IPS-18a (cell line): ENCODE results near the gene C17orf113.

Experiments
- H3K27ac ChIP-seq: one replicate; pipeline ENCODE4 v1.5.1; 2013; ENCODE audit warnings: low read length
- H3K27me3 ChIP-seq: one replicate; pipeline ENCODE4 v1.6.1; 2013; ENCODE audit warnings: mild to moderate bottlenecking, low read length; ENCODE audit not compliant: control insufficient read depth, insufficient read depth
- H3K36me3 ChIP-seq: one replicate; pipeline ENCODE4 v1.6.1; 2013; ENCODE audit warnings: low read depth, low read length; ENCODE audit not compliant: control insufficient read depth
- H3K4me1 ChIP-seq: one replicate; pipeline ENCODE4 v1.6.1; 2013; ENCODE audit warnings: low read depth, low read length; ENCODE audit not compliant: control insufficient read depth
- H3K4me3 ChIP-seq: one replicate; pipeline ENCODE4 v1.5.1; 2013; ENCODE audit warnings: low read length
- H3K9ac ChIP-seq: one replicate; pipeline ENCODE4 v1.6.1; 2013; ENCODE audit warnings: mild to moderate bottlenecking, low read length, moderate library complexity
- H3K9me3 ChIP-seq: one replicate; pipeline ENCODE4 v1.6.1; 2013; ENCODE audit warnings: low read depth, low read length; ENCODE audit not compliant: control insufficient read depth

Gene C17orf113

DNA sequence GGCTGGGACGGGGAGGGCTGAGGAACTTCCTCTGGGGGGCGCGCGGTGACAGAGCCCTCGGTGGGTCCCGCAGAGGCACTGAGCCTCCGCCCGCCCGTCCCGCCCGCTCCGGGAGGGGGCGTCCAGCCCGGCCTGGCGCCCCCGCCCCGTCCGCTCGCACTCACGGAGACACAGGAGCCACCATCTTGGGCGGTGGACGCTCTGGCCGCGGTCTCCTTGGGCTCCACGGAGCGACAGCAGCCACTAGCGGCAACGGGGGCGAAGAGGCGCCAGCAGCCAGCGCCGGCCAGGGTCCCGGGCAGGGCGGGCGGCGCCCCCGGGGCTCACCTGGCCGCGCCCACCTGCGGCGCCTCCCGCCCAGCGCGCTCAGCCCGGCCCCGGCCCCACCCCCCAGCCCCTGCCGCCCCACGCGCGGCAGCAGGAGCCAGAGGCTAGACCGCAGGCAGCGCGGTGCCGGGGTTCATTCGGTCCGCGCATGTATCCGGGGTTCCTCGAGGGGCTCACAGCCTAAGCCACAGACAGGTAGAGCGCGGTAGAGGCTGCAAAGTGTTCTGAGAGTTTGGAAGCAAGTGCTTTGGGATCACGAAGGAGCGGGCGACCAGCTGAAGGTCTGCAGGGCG is at the start of gene C17orf113:
TSS of gene C17orf113 (minus strand) at position 209 of the 620 bp plus-strand sequence. CDS start 7,225 bp downstream, outside the sequence.
- no peaks in the 10 kb centered on the region for H3K36me3 ChIP-seq
- H3K27ac ChIP-seq: no peak within 1 kb of the TSS
- peak within 1 kb of the TSS; percentile 58 for H3K4me3 ChIP-seq
- no peaks in the 10 kb centered on the region for H3K9me3 ChIP-seq
- H3K9ac ChIP-seq: no peak within 1 kb of the TSS
- peaks cover 27% of the 10 kb centered on the region for H3K27me3 ChIP-seq
- H3K4me1 ChIP-seq: peaks cover 18% of the 10 kb centered on the region

DNA sequence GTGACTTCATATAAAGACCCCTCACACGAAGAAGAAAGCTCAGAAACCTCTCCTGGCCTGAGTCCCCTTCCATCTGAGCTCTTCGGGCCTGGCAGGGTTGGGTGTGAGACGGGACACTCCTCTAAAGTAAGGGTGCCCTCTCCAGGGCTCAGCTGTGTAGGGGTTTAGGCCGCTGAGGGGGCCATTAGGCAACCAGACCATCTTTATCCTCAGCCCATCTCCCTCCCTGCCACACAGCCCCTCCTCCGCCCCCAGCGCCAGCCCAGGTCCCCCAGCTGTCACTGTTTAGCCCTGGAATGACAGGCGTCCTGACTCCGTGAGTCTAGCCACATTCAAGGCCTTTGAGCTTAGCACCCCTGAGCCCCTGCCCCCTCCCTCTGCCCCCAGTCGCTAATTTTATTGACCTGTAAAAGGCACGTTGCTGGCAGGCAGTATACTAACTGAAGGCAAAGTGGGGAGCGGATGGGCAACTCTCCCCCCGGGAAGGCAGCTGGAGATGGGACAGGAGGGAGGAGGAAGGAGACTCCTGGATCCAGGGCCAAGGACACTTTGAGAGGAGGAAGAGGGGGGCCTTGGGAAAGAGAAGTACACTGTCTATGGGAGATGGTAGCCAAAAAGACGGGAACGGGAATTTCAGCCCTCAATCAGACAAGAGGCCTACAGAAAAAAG is 48.5 kb upstream of the C17orf113 start:
- peaks cover 21% of the 10 kb centered on the region for H3K27me3 ChIP-seq
- no peak overlapping the region for H3K27ac ChIP-seq
- H3K9me3 ChIP-seq: no peaks in the 10 kb centered on the region
- H3K9ac ChIP-seq: no peak overlapping the region
- H3K36me3 ChIP-seq: no peaks in the 10 kb centered on the region
- peaks cover 14% of the 10 kb centered on the region for H3K4me1 ChIP-seq
- peak overlapping the region; percentile 30 for H3K4me3 ChIP-seq

DNA sequence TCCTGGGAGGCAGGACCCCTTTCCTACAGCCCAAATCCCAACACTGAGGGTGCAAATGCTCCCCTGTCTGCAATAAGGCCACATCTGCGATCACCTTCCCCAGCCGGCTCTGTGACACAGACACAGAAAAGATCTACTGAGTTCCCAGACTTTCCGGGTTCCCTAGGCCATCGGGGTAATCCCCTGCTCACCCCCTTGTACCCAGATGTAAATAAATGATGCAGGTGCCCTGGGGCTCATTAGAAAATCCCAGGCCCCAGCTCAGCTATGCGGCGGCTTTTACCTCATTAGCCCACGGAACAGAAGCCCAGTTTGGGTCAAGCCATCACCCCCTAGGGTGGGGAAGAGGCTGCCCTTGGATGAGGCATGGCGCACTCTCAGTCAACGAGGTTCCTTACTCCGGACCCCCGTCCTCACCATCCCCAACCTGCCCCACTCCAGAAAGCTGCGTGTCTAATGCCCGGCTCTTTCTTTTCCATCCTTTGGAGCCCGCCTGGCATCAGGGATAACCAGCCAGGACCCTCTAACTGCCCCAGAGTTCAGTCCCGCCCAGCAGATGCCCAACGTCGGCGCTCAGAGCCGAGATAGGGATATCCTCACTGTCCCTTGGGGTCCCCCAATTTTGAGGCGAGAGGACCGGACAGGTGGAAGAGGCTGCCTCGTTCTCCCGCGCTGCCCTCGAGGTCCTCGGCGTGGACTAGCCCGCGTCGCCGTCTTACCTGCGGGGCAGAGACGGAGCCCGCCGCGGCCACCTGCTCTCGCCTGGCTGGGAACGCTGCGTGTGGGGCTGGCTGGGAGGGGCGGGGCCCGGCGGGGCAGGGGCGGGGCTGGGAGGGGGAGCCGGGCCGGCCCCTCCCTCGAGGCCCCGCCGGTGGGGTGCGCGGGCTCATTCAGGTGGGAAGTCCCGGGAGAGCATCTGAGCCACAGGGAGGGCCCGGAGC is 47.6 kb upstream of the C17orf113 start, which contains the start of gene ZNF385C:
TSS of gene ZNF385C (minus strand) at position 783 of the 941 bp plus-strand sequence. CDS start 35,417 bp downstream, outside the sequence.
- Histone ChIP-seq H3K4me1 (peaks cover 14% of the 10 kb centered on the region), H3K27me3 (peaks cover 21% of the 10 kb centered on the region), H3K9me3 (no peaks in the 10 kb centered on the region), H3K9ac (no peak within 1 kb of the TSS), H3K27ac (no peak within 1 kb of the TSS), H3K4me3 (peak within 1 kb of the TSS; percentile 61), H3K36me3 (no peaks in the 10 kb centered on the region)

DNA sequence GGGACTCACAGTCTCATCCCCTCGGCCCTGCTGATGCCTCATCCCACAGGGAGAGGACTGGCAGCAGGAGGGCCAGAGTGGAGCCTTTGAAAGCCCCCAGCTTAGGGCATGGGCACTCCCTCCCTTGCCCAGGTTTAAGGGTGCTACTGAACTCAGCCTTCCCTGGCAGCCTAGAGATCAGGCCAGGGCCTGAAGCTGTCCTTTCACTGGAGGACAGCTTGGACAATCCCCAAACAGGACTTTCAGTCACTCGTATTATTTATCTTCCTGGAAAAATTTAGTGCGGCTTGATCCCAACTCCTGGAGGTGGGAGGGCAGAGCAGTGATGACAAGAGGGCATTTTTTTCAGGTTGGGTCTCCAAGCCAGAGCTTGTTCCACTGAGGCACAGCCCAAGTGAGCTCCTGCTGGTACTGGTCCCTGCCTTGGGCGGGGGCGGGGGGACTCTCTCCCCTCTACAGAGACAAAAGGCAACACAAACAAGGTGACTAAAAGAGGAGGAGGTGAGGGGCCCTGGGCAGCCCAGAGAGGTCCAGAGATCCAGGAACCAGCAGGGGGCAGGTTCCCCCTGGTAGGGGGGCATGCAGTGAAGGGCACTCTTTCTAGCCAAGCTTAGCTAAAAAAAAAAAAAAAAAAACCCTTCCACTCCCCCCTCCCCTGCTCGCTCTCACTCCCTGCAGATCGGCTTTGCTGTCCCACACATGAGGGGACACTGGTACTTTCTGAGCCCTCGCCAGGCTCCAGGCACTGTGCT is 46.1 kb upstream of the C17orf113 start:
- H3K27me3 ChIP-seq: peaks cover 21% of the 10 kb centered on the region
- peaks cover 14% of the 10 kb centered on the region for H3K4me1 ChIP-seq
- H3K9ac ChIP-seq: no peak overlapping the region
- H3K4me3 ChIP-seq: no peak overlapping the region
- H3K27ac ChIP-seq: no peak overlapping the region
- no peaks in the 10 kb centered on the region for H3K36me3 ChIP-seq
- H3K9me3 ChIP-seq: no peaks in the 10 kb centered on the region

DNA sequence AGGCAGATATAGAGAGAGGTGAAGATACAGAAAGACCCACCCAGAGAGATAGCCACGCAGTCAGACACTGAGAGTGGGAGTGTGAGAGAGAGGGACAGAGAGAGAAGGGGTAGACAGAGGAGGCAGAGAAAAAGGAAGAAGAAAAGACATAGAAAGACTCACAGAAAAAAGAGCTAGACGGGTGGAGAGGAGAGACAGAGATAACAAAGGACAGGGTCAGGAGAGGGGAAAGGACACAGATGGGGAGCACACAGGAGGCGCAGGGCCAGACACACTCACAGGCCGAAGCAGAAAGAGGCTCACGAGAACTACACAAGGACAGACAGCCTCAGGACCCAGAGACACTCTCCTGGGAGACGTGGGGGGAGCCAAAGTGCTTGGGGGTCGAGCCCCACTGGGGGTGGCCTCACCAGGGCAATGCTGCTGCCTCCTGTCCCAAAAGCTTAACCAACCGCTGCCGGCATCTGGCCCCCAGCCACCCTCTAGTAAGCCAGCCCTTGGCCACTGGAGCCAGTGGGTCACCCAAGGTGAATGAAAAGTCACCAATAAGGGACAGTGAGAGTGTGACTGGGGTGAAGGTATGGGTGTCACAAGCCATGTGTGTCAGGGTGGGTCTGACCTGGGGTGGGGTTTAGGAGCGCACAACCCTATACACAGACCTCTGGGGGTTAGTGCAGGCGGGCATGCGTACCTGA is 44.1 kb upstream of the C17orf113 start:
- Histone ChIP-seq H3K9me3 (no peaks in the 10 kb centered on the region), H3K27ac (no peak overlapping the region), H3K27me3 (peaks cover 21% of the 10 kb centered on the region), H3K36me3 (no peaks in the 10 kb centered on the region), H3K4me3 (no peak overlapping the region), H3K9ac (no peak overlapping the region), H3K4me1 (peaks cover 14% of the 10 kb centered on the region)

DNA sequence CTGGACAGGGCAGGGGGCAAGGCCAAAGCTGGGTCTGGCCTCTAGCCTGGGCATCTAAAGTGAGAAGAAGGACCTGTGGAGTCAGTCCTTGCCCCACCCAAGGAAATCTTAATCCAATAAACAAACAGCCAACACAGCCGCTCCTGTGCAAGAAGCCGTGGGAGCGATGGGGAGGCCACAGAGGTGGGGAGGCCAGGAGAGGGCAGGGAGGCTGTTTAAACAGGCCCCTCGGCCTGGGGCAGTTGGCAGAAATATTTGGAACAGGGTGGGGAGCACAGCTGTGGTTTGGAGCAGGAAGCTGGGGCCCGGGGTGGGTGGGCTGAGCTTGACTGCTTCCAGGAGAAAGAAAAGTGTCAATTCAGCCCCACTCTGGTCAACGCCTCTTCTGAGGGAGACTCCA is 42.5 kb upstream of the C17orf113 start:
- Histone ChIP-seq H3K4me1 (peaks cover 7% of the 10 kb centered on the region), H3K27ac (no peak overlapping the region), H3K4me3 (no peak overlapping the region)

DNA sequence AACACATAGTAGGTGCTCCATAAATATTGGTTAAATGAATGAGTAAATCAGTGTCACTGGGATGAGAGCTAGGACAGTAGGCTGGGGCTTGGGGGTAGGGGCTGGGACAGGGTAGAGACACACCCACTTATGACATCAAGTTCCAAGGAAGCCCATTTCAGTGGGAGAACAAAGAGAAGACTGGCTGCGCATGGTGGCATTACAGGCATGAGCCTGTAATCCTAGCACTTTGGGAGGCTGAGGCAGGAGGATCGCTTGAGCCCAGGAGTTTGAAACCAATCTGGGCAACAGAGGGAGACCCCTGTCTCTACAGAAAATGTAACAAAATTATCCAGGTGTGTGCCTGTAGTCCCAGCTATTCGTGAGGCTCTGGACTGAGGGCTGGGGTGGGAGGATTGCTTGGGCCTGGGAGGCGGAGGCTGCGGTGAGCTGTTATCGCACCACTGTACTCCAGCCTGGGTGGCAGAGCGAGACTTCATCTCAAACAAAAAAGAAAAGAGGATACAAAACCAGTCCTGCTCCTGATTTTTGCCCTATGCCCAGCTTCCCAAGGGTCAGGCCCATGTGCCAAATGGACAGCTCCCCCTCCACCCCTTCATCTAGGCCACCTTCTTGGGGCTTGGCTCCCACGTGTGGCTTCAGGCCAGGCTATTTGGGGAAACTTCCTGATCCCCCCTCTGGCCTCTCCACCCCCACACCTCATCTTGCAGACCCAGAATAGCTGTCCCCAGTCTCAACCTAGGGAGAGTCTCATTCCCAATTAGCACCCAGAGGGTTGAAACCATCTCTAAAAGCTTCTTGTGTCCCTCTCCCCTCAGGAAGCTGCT is 40.8 kb upstream of the C17orf113 start:
- peaks cover under 1% of the 10 kb centered on the region for H3K27me3 ChIP-seq

More for the DNA sequence above, 42.5 kb upstream of the C17orf113 start:
- H3K9ac ChIP-seq: no peak overlapping the region
- no peaks in the 10 kb centered on the region for H3K9me3 ChIP-seq
- peaks cover 18% of the 10 kb centered on the region for H3K27me3 ChIP-seq
- no peaks in the 10 kb centered on the region for H3K36me3 ChIP-seq

DNA sequence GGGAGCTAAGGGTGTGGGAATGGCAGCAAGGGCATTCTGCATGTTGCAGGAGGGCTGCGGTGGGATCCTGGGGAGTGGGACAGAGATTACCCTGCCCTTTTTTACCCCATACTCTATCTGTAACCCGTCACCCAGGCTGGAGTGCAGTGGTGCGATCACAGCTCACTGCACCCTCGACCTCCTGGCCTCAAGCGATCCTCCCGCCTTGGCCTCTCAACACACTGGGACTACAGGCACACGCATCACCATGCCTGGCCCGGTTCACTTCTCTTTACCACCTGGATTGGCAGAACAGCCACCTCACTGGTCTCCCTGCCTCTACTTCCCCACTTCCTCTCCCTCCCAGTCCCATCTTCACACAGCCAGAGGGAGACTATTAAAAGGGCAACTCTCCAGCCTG is 38.3 kb upstream of the C17orf113 start:
- no peak overlapping the region for H3K27ac ChIP-seq
- no peaks in the 10 kb centered on the region for H3K4me1 ChIP-seq
- no peak overlapping the region for H3K4me3 ChIP-seq
- no peak overlapping the region for H3K9ac ChIP-seq
- no peaks in the 10 kb centered on the region for H3K9me3 ChIP-seq
- no peaks in the 10 kb centered on the region for H3K27me3 ChIP-seq
- H3K36me3 ChIP-seq: no peaks in the 10 kb centered on the region

More for the DNA sequence above, 40.8 kb upstream of the C17orf113 start:
- Histone ChIP-seq H3K4me1 (no peaks in the 10 kb centered on the region), H3K27ac (no peak overlapping the region), H3K9ac (no peak overlapping the region), H3K36me3 (no peaks in the 10 kb centered on the region), H3K4me3 (no peak overlapping the region), H3K9me3 (no peaks in the 10 kb centered on the region)

DNA sequence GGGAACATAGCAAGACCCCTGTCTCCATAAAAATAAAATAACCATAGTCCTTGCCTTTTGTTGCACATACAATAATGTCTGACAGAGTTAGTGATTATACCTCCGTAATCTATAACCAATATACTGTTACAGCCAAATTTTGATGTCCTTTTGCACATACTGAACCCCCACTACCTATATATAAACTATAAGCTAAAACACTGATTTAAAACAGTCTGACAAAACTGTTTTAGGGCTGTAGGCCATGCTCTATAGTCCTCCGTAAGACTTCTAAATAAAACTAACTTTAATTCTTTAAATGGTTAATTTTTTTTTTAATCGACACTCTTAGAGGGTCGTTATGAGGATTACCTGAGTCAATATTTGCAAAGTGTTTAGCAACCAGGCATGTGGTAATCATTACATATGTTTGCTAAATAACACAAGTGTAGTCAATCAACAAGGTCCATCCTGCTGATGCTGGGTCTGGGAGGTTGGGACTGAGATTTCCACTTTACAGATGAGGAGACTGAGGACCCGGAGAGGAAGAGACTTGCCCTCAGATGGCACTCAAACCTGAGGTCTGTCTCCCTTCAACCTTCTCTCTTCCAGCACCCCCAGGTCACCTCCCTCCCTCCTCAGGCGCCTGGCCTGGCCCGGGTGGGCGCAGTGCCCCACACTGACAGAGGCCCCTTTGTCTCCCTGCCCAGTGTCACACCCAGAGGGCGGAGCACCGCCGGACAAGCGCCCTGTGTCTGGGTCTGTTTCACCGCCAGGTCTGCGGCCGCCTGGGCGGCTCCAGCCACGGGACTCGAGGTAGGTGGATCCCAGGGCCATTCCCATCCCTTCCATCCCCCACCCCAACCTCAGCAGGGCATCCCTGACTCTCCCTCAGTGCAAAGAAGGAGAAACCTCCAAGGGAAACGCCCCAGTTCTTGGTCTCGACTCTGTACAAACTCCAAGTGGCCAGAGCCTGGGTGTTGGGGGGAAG is 37.6 kb upstream of the C17orf113 start:
- Histone ChIP-seq H3K27ac (no peak overlapping the region), H3K4me1 (no peaks in the 10 kb centered on the region), H3K36me3 (no peaks in the 10 kb centered on the region), H3K9ac (no peak overlapping the region), H3K27me3 (no peaks in the 10 kb centered on the region), H3K9me3 (no peaks in the 10 kb centered on the region), H3K4me3 (no peak overlapping the region)
